IPS-18a (cell line): ENCODE results near the gene ENOX1.

Source experiments
- H3K27ac ChIP-seq: one replicate; pipeline ENCODE4 v1.5.1; 2013; ENCODE audit warnings: low read length
- H3K27me3 ChIP-seq: one replicate; pipeline ENCODE4 v1.6.1; 2013; ENCODE audit warnings: mild to moderate bottlenecking, low read length; ENCODE audit not compliant: control insufficient read depth, insufficient read depth
- H3K36me3 ChIP-seq: one replicate; pipeline ENCODE4 v1.6.1; 2013; ENCODE audit warnings: low read depth, low read length; ENCODE audit not compliant: control insufficient read depth
- H3K4me1 ChIP-seq: one replicate; pipeline ENCODE4 v1.6.1; 2013; ENCODE audit warnings: low read depth, low read length; ENCODE audit not compliant: control insufficient read depth
- H3K4me3 ChIP-seq: one replicate; pipeline ENCODE4 v1.5.1; 2013; ENCODE audit warnings: low read length
- H3K9ac ChIP-seq: one replicate; pipeline ENCODE4 v1.6.1; 2013; ENCODE audit warnings: mild to moderate bottlenecking, low read length, moderate library complexity
- H3K9me3 ChIP-seq: one replicate; pipeline ENCODE4 v1.6.1; 2013; ENCODE audit warnings: low read depth, low read length; ENCODE audit not compliant: control insufficient read depth

The ENOX1 gene

DNA sequence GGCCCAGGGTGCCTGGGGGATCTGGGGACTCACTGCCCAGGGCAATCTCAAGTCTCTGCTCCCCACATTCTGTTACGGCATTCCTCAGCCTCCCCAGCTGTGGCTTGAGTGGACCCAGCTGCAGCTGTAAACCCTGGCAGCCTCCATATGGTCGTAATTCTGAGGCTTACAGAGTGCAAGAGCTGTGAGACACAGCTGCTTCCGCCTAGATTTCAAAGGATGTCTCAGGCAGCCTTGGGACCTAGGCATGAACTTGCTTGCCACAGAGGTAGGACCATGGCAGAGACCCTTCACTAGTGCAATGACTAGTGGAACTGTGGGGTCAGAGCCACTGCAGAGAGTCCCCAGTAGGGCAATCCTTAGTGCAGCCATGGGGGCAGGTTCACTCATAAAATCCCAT is 297.5 kb downstream of the ENOX1 start:
- H3K9me3 ChIP-seq: no peaks in the 10 kb centered on the region
- H3K9ac ChIP-seq: no peak overlapping the region
- no peaks in the 10 kb centered on the region for H3K36me3 ChIP-seq
- no peak overlapping the region for H3K4me3 ChIP-seq
- H3K27me3 ChIP-seq: no peaks in the 10 kb centered on the region
- no peak overlapping the region for H3K27ac ChIP-seq
- H3K4me1 ChIP-seq: no peaks in the 10 kb centered on the region

DNA sequence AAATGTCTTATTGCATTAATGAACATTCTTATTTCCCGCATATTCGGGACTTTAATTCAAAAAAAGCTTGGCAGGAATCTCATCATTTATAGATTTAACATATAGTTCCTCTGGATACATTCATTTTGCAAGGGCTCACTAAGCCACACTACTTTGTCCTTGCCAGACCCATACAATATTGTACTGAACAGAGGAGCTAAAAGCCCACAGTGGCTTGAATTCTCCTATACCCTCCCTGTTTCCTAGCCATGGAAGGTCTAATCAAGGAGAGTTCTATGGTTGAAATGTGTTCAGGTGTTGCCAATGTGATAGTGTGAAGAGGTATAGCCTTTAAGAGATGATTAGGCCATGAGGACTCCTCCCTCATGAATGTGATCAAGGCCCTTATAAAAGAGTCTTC is 298.9 kb downstream of the ENOX1 start:
- Histone ChIP-seq H3K9me3 (no peaks in the 10 kb centered on the region), H3K27ac (no peak overlapping the region), H3K36me3 (no peaks in the 10 kb centered on the region), H3K4me1 (no peaks in the 10 kb centered on the region), H3K27me3 (no peaks in the 10 kb centered on the region), H3K4me3 (no peak overlapping the region), H3K9ac (no peak overlapping the region)

DNA sequence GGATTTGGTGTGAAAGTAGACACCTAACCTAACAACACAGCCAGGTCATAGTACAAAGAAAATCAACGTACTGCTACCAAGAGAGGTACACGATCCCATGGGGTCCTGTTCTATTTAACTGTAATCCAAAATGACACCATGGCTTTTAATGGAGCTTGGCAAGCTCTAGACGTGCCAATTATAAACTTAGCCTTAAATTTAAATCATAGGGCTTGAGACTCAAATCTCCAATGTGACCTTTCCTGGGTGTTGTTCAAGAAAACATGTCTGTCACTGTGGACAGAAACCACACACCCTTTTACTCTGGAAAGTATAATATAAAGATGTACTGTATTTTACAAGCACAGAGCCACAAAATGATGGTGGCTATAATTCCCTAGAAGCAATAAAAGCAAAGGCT is 299.3 kb downstream of the ENOX1 start:
- H3K4me3 ChIP-seq: no peak overlapping the region
- H3K36me3 ChIP-seq: no peaks in the 10 kb centered on the region
- no peaks in the 10 kb centered on the region for H3K9me3 ChIP-seq
- no peaks in the 10 kb centered on the region for H3K4me1 ChIP-seq
- H3K9ac ChIP-seq: no peak overlapping the region
- no peaks in the 10 kb centered on the region for H3K27me3 ChIP-seq
- no peak overlapping the region for H3K27ac ChIP-seq

DNA sequence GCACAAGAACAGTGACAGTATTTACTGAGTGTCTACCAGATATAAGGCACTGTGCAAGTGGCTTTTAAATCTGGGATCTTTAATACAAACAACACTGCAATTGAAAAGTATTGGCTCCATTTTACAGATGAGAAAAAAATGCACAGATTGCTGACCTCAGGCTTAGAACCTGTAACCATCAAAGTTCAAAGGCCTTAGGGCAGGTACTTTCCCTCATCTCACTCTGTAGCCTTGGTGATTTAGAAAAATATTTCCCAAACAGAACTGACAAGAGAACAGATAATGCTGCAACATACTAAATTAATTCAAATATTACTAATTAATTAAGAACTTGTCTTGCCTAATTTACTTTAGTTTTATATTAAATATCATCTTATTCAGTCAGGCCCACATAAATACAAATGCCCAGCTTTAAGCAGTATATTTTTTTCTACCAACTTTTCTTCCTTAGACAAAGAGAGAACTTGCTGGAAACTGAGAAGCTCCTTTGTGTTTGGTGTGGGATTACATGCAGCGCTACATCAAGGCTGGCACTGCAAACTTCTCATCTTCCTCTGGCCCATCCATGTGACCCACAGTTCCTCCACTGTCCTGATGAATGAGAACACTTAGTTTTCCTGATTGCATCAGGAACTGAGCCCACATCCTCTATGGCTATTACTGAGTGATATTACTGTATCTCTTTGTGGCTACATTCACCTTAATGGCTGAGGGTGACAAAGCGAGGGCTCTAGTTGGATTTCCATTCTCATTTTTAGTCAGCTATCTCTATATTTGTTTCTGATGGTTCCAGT is 302.1 kb downstream of the ENOX1 start:
- Histone ChIP-seq H3K9ac (no peak overlapping the region), H3K4me1 (no peaks in the 10 kb centered on the region), H3K4me3 (no peak overlapping the region), H3K36me3 (no peaks in the 10 kb centered on the region), H3K9me3 (no peaks in the 10 kb centered on the region), H3K27me3 (no peaks in the 10 kb centered on the region), H3K27ac (no peak overlapping the region)

DNA sequence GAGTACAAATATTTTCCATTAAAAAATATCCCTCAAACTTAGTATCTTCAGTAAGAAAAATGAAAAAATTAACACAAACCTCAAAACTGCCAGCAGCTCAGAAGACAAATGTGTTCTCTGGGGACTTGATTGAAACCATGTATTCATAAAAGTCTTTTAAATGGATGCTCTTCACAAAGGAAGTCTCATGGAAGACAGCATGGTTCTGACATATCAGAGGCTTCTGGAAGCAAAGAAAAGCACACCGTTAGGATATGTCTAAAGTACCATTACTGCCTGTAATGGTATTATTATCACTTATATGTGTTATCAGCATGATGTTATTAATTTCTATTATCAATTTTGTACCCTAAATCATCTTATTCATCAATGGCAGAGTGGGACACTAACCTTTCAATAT is 302.8 kb downstream of the ENOX1 start:
- Histone ChIP-seq H3K4me1 (no peaks in the 10 kb centered on the region), H3K27ac (no peak overlapping the region), H3K36me3 (no peaks in the 10 kb centered on the region), H3K9ac (no peak overlapping the region), H3K27me3 (no peaks in the 10 kb centered on the region), H3K9me3 (no peaks in the 10 kb centered on the region), H3K4me3 (no peak overlapping the region)

DNA sequence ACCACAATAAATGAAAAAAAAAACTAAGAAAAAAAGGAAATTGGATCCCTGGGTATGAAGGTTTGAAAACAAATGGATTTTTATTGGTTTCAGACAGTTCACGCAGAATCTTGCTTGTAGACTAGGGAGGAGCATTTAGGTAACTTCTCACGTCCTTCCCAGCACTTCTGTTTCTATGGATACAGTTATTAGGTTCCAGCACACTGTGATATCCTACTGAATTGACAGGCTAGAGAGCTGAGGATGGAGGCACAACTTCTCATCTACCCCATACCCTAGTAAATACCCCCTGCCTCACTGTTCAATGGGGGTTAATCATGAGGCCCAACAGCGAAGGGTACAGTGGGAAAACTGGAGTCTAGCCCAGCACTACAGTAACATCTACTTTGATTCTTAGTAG is 304.1 kb downstream of the ENOX1 start:
- no peaks in the 10 kb centered on the region for H3K36me3 ChIP-seq
- H3K4me1 ChIP-seq: no peaks in the 10 kb centered on the region
- no peaks in the 10 kb centered on the region for H3K9me3 ChIP-seq
- H3K27me3 ChIP-seq: no peaks in the 10 kb centered on the region
- H3K4me3 ChIP-seq: no peak overlapping the region
- H3K27ac ChIP-seq: no peak overlapping the region
- no peak overlapping the region for H3K9ac ChIP-seq

DNA sequence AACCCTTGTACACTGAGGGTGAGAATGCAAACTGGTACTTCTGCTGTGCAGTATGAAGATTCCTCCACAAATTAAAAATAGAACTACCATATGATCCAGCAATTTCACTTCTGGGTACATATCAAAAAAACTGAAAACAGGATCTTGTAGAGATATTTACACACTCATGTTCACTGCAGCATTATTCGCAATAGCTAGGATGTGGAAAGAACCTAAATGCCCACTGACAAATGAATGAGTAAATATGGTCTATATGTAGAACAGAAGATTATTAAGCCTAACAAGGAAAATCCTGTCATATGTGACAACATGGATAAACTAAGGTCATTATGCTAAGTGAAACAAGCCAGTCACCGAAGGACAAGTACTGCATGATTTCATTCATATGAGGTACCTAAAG is 304.7 kb downstream of the ENOX1 start:
- H3K27ac ChIP-seq: no peak overlapping the region
- H3K9me3 ChIP-seq: no peaks in the 10 kb centered on the region
- H3K27me3 ChIP-seq: no peaks in the 10 kb centered on the region
- H3K4me1 ChIP-seq: no peaks in the 10 kb centered on the region
- H3K4me3 ChIP-seq: no peak overlapping the region
- no peaks in the 10 kb centered on the region for H3K36me3 ChIP-seq
- H3K9ac ChIP-seq: no peak overlapping the region

DNA sequence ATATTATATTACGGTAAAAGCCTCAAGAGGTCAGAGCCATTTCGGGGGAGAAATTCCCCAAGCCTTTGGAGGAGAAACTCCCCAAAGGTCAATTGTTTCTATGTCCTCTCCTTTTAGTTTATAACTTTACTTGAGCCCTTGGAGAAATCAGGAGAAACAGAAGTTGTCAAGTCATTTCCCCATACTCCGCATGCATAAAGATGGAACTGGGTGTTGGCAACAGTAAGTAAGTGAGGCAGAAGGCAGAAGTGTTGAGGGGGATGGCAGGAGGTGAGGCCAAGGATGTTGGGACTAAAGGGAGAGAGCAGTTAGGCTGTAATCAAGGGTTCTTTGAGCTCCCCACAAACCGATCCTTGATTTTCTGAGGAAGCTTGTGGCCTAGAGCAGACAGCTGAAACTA is 307.9 kb downstream of the ENOX1 start:
- H3K27me3 ChIP-seq: no peaks in the 10 kb centered on the region
- H3K36me3 ChIP-seq: no peaks in the 10 kb centered on the region
- H3K4me3 ChIP-seq: no peak overlapping the region
- no peaks in the 10 kb centered on the region for H3K9me3 ChIP-seq
- no peak overlapping the region for H3K27ac ChIP-seq
- no peaks in the 10 kb centered on the region for H3K4me1 ChIP-seq
- no peak overlapping the region for H3K9ac ChIP-seq

DNA sequence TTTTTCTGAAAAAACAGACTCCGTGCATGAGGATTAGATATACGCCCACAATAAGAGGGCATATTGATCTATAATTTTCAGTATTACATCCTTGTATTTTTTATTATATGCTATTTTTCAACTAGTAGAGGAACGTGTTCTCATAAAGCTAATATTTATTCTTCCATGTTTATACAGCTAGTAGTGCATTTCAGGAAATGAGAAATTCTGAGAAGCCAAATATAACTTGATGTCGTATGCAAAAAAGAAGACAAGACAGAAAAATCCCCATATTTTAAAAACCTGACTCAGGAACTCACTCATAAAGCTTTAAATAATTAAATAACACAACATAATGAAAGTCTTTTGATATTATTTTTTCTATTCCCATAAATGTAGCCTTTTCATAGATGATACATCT is 308.6 kb downstream of the ENOX1 start:
- Histone ChIP-seq H3K36me3 (no peaks in the 10 kb centered on the region), H3K4me3 (no peak overlapping the region), H3K9ac (no peak overlapping the region), H3K4me1 (no peaks in the 10 kb centered on the region), H3K27ac (no peak overlapping the region), H3K9me3 (no peaks in the 10 kb centered on the region), H3K27me3 (no peaks in the 10 kb centered on the region)

DNA sequence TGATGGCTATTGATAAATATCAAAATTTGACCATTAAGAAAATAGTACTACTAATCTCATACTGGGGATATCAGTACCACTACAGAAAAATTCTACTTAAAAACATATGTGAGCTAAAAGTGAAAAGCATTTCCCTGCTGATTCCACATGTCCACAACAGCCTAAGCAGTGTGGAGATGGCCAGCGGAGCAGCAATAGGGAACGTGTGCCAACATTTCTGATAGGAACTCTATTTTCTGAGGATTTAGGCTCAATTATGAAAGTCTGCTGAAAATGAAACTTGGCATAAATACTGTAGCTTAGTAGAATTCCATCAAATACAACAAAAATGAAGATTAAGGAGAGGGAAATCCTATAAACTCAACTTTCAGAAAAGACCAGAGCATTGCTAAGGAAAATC is 311.6 kb downstream of the ENOX1 start:
- no peaks in the 10 kb centered on the region for H3K9me3 ChIP-seq
- no peaks in the 10 kb centered on the region for H3K27me3 ChIP-seq
- no peaks in the 10 kb centered on the region for H3K36me3 ChIP-seq
- no peak overlapping the region for H3K4me3 ChIP-seq
- H3K9ac ChIP-seq: no peak overlapping the region
- no peaks in the 10 kb centered on the region for H3K4me1 ChIP-seq
- H3K27ac ChIP-seq: no peak overlapping the region

DNA sequence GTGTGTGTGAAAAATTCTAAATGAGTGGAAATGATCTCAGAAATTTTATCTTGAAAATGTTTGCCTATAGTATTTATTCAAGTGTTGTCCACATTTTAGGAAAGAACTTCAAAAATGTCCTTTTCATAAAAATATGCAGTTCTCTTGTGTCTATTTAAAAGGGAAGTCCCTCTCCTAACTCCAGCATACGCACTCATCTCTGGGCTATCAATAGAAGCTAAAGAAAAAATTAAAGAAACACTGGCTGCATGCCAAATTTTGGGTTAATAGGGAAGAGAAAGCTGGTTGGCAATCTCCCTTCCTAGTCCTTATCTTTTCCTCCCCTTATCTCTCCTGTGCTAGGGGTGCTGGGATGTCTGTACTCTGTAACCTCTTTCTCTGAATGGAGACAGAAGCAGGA is 313.3 kb downstream of the ENOX1 start:
- Histone ChIP-seq H3K4me3 (no peak overlapping the region), H3K27ac (no peak overlapping the region), H3K27me3 (no peaks in the 10 kb centered on the region), H3K36me3 (no peaks in the 10 kb centered on the region), H3K9ac (no peak overlapping the region), H3K4me1 (no peaks in the 10 kb centered on the region), H3K9me3 (no peaks in the 10 kb centered on the region)

DNA sequence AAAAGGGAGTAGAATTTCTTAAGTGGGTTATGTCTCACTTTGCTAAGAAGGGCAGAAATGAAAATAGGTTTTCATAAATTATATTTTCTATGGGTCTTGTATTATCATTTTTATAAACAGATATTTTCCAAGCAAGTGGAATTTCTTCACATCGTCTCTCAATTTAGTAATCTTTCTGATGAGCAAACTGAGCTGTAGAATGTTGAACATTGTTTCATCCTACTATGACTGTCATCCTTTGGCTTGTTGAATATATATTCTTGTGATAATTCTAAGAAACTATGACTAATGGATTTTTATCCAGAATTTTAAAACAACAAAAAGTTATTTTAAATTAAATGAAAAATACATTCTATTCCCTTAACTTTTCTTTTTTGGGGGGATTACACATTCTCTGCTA is 313.8 kb downstream of the ENOX1 start:
- H3K4me3 ChIP-seq: no peak overlapping the region
- H3K9ac ChIP-seq: no peak overlapping the region
- H3K27me3 ChIP-seq: no peaks in the 10 kb centered on the region
- no peaks in the 10 kb centered on the region for H3K9me3 ChIP-seq
- H3K36me3 ChIP-seq: no peaks in the 10 kb centered on the region
- no peaks in the 10 kb centered on the region for H3K4me1 ChIP-seq
- no peak overlapping the region for H3K27ac ChIP-seq
